WTC11 (cell line): ENCODE results near the gene ZFP91. TPM values are rescaled to one million over a fixed set of nuclear protein-coding genes. Genes with fewer than 3 reads are reported as not detected.

Experiments
- ATAC-seq: fragments of 200-7000 bp; cut with Tn5 transposase; 2 replicates; pipeline ENCODE4 v1.10.0; 2021; ENCODE audit warnings: mild to moderate bottlenecking, moderate library complexity
- CTCF ChIA-PET: fragments of 300-600 bp; sonication (Branson Sonifier 250); formaldehyde crosslinking; loops from one replicate; lab custom pipeline; 2021; ENCODE audit warnings: antibody characterized with exemption; lab: Charles Lee
- POLR2A ChIA-PET: fragments of 350-600 bp; sonication (Branson Sonifier 250); formaldehyde crosslinking; loops from one replicate; lab custom pipeline; 2021; ENCODE audit warnings: antibody characterized with exemption; lab: Charles Lee
- DNase-seq: peaks from one replicate; pipeline ENCODE4 v3.0.0; 2021; ENCODE audit warnings: low spot score
- H3K27ac Mint-ChIP-seq: 2 replicates; pipeline ENCODE4 v1.8.0; 2021; ENCODE audit warnings: mixed read lengths
- H3K27me3 Mint-ChIP-seq: 2 replicates; pipeline ENCODE4 v1.8.0; 2021; ENCODE audit warnings: low read depth, mild to moderate bottlenecking, moderate library complexity, mixed read lengths
- H3K36me3 Mint-ChIP-seq: 2 replicates; pipeline ENCODE4 v1.8.0; 2021; ENCODE audit warnings: mixed read lengths
- H3K4me1 Mint-ChIP-seq: 2 replicates; pipeline ENCODE4 v1.8.0; 2022; ENCODE audit warnings: mixed read lengths
- H3K4me3 Mint-ChIP-seq: 2 replicates; pipeline ENCODE4 v1.8.0; 2021; ENCODE audit warnings: mild to moderate bottlenecking, moderate library complexity, mixed read lengths
- H3K9me3 Mint-ChIP-seq: 2 replicates; pipeline ENCODE4 v1.8.0; 2021; ENCODE audit warnings: mixed read lengths
- ATF6 ChIP-seq: sonication (generic); formaldehyde crosslinking; IDR thresholded peaks from 2 replicates; pipeline ENCODE4 v1.8.1; 2023; ENCODE audit warnings: mild to moderate bottlenecking, missing genetic modification reagents
- E2F1 ChIP-seq: sonication (generic); formaldehyde crosslinking; IDR thresholded peaks from 2 replicates; pipeline ENCODE4 v1.8.0; 2022; ENCODE audit warnings: mild to moderate bottlenecking, missing genetic modification reagents
- EMX1 ChIP-seq: fragments of 250-450 bp; sonication (Bioruptor Pico); IDR thresholded peaks from 2 replicates; pipeline ENCODE4 v1.8.0; 2021; ENCODE audit warnings: mild to moderate bottlenecking
- FOXJ3 ChIP-seq: sonication (generic); formaldehyde crosslinking; IDR thresholded peaks from 2 replicates; pipeline ENCODE4 v1.9.0; 2021; ENCODE audit warnings: missing genetic modification reagents, mild to moderate bottlenecking, borderline replicate concordance
- NR1H2 ChIP-seq: sonication (generic); formaldehyde crosslinking; IDR thresholded peaks from 2 replicates; pipeline ENCODE4 v1.9.0; 2021; ENCODE audit warnings: mild to moderate bottlenecking, moderate library complexity, missing genetic modification reagents
- SOX15 ChIP-seq: fragments of 250-450 bp; sonication (Bioruptor Pico); IDR thresholded peaks from 2 replicates; pipeline ENCODE4 v1.9.0; 2021; ENCODE audit warnings: mild to moderate bottlenecking
- SP1 ChIP-seq: sonication (generic); formaldehyde crosslinking; conservative IDR thresholded peaks from 2 replicates; pipeline ENCODE4 v1.8.1; 2022; ENCODE audit warnings: missing genetic modification reagents
- ZNF121 ChIP-seq: sonication (generic); formaldehyde crosslinking; IDR thresholded peaks from 2 replicates; pipeline ENCODE4 v1.8.0; 2023; ENCODE audit warnings: missing genetic modification reagents
- ZNF138 ChIP-seq: sonication (generic); formaldehyde crosslinking; conservative IDR thresholded peaks from 2 replicates; pipeline ENCODE4 v1.8.1; 2022; ENCODE audit warnings: mild to moderate bottlenecking, moderate library complexity, missing genetic modification reagents
- ZNF219 ChIP-seq: sonication (generic); formaldehyde crosslinking; IDR thresholded peaks from 2 replicates; pipeline ENCODE4 v1.8.0; 2023; ENCODE audit warnings: missing genetic modification reagents, mild to moderate bottlenecking, borderline replicate concordance
- ZNF263 ChIP-seq: sonication (generic); formaldehyde crosslinking; IDR thresholded peaks from 2 replicates; pipeline ENCODE4 v1.8.1; 2022; ENCODE audit warnings: low read depth, mild to moderate bottlenecking, moderate library complexity, missing genetic modification reagents
- ZNF425 ChIP-seq: fragments of 250-450 bp; sonication (Bioruptor Pico); conservative IDR thresholded peaks from 2 replicates; pipeline ENCODE4 v1.9.0; 2021; ENCODE audit warnings: mild to moderate bottlenecking
- ZSCAN18 ChIP-seq: fragments of 250-450 bp; sonication (Bioruptor Pico); IDR thresholded peaks from 2 replicates; pipeline ENCODE4 v2.1.2; 2022; ENCODE audit warnings: mild to moderate bottlenecking, moderate library complexity
- total RNA-seq: library from RNA; stranded (reverse); gene quantifications from 3 replicates; pipeline ENCODE4 v1.2.3, GENCODE V29; 2021

Gene ZFP91
- total RNA-seq, 1 experiment from 2014 or later, result 28.1 TPM

- TF ChIP-seq ZSCAN18 (CRISPR knock-in tag) (no peak), NR1H2 (no peak), ZNF121 (no peak), ZNF138 (CRISPR knock-in tag) (no peak), ZNF263 (CRISPR knock-in tag) (no peak)
- TF ChIP-seq, all 79 proteins: peak for 0
These were observed 3.4 kb upstream of the ZFP91 start, which contains the start of gene LPXN (continued) for GRCh38 chr11:58575377-58576020.

- H3K4me3 Mint-ChIP-seq, result peak overlapping the region; percentile 96
These were observed 1.9 kb upstream of the ZFP91 start for GRCh38 chr11:58576887-58577471.

More at GRCh38 chr11:58576887-58577471, 1.9 kb upstream of the ZFP91 start:
- DNase-seq, result no peak
- peak overlapping the region; percentile 100 for H3K27ac Mint-ChIP-seq
- TF ChIP-seq EMX1 (CRISPR knock-in tag) (no peak), ZNF425 (no peak), ZNF219 (no peak), SOX15 (CRISPR knock-in tag) (no peak), E2F1 (no peak), SP1 (CRISPR knock-in tag) (no peak), ATF6 (CRISPR knock-in tag) (no peak), FOXJ3 (CRISPR knock-in tag) (no peak)
- ChIA-PET POLR2A (no interaction called here), CTCF (interaction anchor here (0.9 to 3.9 kb wide), 9 partner anchors 9 to 610 kb away, joined by 3 to 37 read pairs (median 7); no protein-coding TSS in a partner anchor)
- no peak for ATAC-seq
- H3K4me1 Mint-ChIP-seq, result peaks cover 29% of the 10 kb centered on the region
- H3K9me3 Mint-ChIP-seq, result no peaks in the 10 kb centered on the region
- H3K36me3 Mint-ChIP-seq, result peaks cover 2% of the 10 kb centered on the region; the same call in 1 of the 2 replicates
- no peaks in the 10 kb centered on the region for H3K27me3 Mint-ChIP-seq
